Stimulated activated CD4-positive, alpha-beta T cell treated with anti-CD3 and anti-CD28 coated beads, Interleukin-4, amount 100 ng/mL, for 4 hours (primary cell): ENCODE results near the gene FAM3B.

Experiments used
- DNase-seq, 2 experiments: peaks; one replicate each; pipeline ENCODE4 v3.0.0-alpha.2; 2020

The FAM3B gene

DNA sequence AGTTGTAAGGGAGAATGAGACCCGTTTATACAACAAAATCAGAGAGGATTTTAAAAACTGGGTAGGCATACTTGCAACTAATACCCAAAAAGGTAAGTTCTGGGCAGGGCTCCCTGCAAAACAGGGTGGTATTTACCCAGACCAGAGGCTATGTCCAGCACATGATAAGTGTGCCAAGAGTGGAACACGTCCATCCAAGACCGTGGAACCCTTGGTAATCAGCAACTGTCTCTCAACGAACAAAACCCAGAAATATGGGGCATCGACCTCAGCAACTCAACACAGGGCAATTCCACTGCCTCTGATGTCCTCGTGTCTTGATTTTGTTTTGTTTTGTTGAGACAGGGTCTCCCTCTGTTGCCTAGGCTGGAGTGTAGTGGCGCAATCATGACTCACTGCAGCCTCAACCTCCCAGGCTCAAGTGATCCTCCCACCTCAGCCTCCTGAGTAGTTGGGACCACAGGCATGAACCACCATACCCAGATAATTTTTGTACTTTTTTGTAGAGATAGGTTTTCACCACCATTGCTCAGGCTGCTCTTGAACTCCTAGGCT, 82.7 kb downstream of the FAM3B start:
- no peak for DNase-seq

DNA sequence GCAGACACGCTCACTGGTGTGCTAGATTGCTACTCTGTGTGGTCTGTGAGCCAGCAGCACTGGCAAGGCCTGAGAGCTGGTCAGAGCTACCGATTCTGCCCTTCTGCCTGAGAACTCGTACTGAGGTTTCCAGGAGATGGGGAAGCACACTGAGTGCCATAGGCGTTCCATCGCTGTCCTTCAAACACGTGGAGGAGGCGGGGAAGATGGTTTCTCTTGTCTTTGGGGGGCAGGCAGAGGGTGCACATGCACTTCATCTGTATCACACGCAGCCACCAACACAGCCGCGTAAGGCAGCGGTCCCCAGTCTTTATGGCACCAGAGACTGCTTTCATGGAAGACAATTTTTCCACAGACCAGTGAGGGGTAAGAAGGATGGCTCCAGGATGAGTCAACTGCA, 85.6 kb downstream of the FAM3B start:
- no peak for DNase-seq

DNA sequence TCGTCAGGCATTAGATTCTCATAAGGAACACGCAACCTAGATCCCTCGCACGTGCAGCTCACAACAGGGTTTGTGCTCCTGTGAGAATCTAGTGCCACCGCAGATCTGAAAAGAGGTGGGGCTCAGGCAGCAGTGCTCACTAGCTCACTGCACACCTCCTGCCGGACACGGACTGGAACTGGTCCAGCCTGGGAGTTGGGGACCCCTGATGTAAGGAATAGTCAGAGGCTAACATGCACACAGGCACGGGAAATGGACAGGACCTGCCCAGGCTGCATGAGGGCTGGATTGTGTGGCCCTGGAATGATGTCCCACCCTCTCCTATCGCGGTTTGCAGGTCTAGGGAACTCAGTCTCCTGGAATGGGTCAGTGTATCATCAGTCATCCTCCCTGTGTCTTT, 86.2 kb downstream of the FAM3B start:
- DNase-seq, result no peak

DNA sequence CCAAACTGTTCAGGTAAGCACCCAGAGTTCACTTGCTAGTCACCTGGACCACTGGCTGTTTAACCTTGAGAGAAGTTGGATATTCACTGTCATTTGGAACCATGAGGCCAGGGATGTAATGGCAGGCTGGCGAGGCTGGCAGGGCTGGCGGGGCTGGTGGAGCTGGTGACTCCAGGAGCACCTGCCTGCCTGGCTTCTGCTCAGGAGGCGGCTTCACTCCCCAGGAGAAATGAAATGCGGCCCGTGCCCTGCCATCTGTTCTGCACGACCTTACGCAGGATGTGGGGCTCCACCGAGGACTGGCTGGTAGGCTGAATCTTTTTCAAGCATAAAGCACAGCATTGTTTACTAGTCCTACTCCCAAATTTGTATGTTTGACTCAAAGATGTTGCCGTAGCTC, 86.7 kb downstream of the FAM3B start:
- DNase-seq, result no peak

DNA sequence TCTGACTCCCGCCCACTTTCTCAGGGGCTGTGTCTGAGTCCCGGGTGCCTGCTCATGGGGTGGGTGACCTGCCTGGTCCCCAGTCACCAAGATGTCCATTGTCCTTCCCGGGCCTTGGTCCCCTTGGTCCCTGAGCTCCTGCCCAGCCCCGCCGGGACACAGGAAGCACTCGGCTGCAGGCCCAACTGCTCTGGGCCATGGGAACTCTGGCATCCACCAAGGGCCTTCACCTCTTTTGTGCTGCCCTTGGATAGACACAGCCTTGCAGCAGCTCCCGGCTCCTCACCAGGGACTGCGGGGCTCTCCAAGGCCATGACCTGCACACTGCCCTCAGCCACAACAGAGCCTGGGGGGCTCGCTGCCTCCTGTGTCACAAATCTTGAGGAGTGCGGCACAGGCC, 87.4 kb downstream of the FAM3B start:
- DNase-seq, result no peak

DNA sequence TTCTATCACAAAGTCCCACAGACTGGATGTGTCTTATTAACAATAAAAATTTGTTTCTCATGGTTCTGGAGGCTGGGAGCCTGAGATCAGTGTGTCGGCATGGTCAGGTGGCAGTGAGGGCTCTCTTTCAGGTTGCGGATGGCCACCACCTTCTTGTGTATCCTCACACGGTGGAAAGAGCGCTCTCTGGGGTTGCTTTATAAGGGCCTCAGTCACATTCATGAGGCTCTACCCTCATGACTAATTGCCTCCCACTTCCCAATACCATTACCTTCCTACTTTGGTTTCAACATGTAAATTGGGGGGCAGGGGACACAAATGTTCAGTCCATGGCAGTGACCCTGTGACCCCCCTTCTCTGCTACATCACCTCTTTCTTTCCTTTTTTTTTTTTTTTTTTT, 88.7 kb downstream of the FAM3B start:
- no peak for DNase-seq

DNA sequence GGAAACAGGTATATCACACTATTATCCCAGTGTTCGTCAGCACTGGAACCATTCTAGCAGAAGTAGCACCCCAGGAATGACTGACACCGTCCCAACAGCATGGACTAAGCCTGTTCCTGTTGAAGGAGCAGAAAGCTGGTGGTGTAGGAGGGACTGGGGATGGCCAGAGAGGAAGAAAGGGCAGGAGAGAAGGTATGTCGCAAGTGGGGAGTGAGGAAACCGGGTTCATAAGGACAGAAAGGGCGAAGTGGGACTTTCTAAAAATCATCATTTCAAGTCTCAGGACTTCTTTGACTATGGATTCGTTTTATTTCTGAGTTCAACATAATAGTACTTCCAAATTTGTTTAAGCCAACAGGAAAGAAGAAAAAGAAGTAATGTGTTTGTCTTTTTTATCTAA, 89.7 kb downstream of the FAM3B start:
- no peak for DNase-seq
